ENCODE data around the gene ABAT.

GRCh38 chr16:8677481-8677880 is 3.1 kb downstream of the ABAT start:
- TF ChIP-seq, protein P1, sequence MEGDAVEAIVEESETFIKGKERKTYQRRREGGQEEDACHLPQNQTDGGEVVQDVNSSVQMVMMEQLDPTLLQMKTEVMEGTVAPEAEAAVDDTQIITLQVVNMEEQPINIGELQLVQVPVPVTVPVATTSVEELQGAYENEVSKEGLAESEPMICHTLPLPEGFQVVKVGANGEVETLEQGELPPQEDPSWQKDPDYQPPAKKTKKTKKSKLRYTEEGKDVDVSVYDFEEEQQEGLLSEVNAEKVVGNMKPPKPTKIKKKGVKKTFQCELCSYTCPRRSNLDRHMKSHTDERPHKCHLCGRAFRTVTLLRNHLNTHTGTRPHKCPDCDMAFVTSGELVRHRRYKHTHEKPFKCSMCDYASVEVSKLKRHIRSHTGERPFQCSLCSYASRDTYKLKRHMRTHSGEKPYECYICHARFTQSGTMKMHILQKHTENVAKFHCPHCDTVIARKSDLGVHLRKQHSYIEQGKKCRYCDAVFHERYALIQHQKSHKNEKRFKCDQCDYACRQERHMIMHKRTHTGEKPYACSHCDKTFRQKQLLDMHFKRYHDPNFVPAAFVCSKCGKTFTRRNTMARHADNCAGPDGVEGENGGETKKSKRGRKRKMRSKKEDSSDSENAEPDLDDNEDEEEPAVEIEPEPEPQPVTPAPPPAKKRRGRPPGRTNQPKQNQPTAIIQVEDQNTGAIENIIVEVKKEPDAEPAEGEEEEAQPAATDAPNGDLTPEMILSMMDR (conservative IDR thresholded peaks at IDR 0.05; ENCODE audit: low read depth, low read length), result no peak
- no peak for TF ChIP-seq EZH2 (IDR thresholded peaks at IDR 0.05; ENCODE audit: borderline replicate concordance, low read depth, low read length, poor library complexity, severe bottlenecking)
